ENCODE measurements around the gene GBX1.

The GBX1 gene

GRCh38 chr7:151193203-151193978 is 25.9 kb upstream of the GBX1 start:
- no peak for DNase-seq (ENCODE audit: low read depth)

GRCh38 chr7:151192002-151192539 is 24.6 kb upstream of the GBX1 start:
- DNase-seq (ENCODE audit: low read depth) = no peak

- DNase-seq (ENCODE audit: low read depth) = no peak
These were observed 24.1 kb upstream of the GBX1 start for GRCh38 chr7:151191544-151191943.

GRCh38 chr7:151189038-151189437 is 21.5 kb upstream of the GBX1 start:
- no peak for DNase-seq (ENCODE audit: low read depth)

GRCh38 chr7:151188252-151188542 is 20.7 kb upstream of the GBX1 start:
- no peak for DNase-seq (ENCODE audit: low read depth)

GRCh38 chr7:151187409-151188251 is 20.1 kb upstream of the GBX1 start:
- DNase-seq (ENCODE audit: low read depth) = no peak

GRCh38 chr7:151186640-151187408 is 19.3 kb upstream of the GBX1 start, which contains the start of gene ASB10:
ASB10 (minus strand) TSS chr7:151187250; CDS start chr7:151187130, 120 bp downstream.
- DNase-seq (ENCODE audit: low read depth) = no peak

GRCh38 chr7:151185762-151186639 is 18.5 kb upstream of the GBX1 start:
- no peak for DNase-seq (ENCODE audit: low read depth)

- DNase-seq (ENCODE audit: low read depth) = no peak
These were observed 13.5 kb upstream of the GBX1 start for GRCh38 chr7:151181011-151181431.

- no peak for DNase-seq (ENCODE audit: low read depth)
These were observed 12.5 kb upstream of the GBX1 start for GRCh38 chr7:151179946-151180345.

GRCh38 chr7:151179287-151179860 is 11.9 kb upstream of the GBX1 start:
- no peak for DNase-seq (ENCODE audit: low read depth)

- no peak for DNase-seq (ENCODE audit: low read depth)
These were observed 11.3 kb upstream of the GBX1 start for GRCh38 chr7:151178831-151179230.

GRCh38 chr7:151178236-151178635 is 10.7 kb upstream of the GBX1 start:
- no peak for DNase-seq (ENCODE audit: low read depth)

- DNase-seq (ENCODE audit: low read depth) = no peak
These were observed 9.8 kb upstream of the GBX1 start for GRCh38 chr7:151177310-151177709.

- no peak for DNase-seq (ENCODE audit: low read depth)
These were observed 8.9 kb upstream of the GBX1 start for GRCh38 chr7:151176401-151176800.

- DNase-seq (ENCODE audit: low read depth) = no peak
These were observed 8.4 kb upstream of the GBX1 start for GRCh38 chr7:151175793-151176311.

GRCh38 chr7:151175047-151175792 is 7.7 kb upstream of the GBX1 start:
- DNase-seq (ENCODE audit: low read depth) = no peak

- DNase-seq (ENCODE audit: low read depth) = no peak
These were observed 7.0 kb upstream of the GBX1 start for GRCh38 chr7:151174246-151175046.

All from CMK (cell line).